HCT116 (cell line): ENCODE measurements around the gene DOHH. TPM values are rescaled to one million over a fixed set of nuclear protein-coding genes. Genes with fewer than 3 reads are reported as not detected.

Experiments used
- ATAC-seq: fragments of 200-7000 bp; cut with Tn5 transposase; 2 replicates; pipeline ENCODE4 v1.9.1; 2020; ENCODE audit warnings: mild to moderate bottlenecking, moderate library complexity
- BruUV-seq: library from RNA; stranded (reverse); fragments of 400-500 nt; replicated peaks from 2 replicates; lab custom pipeline; 2021; lab: Mats Ljungman, UMichigan
- CTCF ChIA-PET: fragments of 300-600 bp; sonication (Branson Sonifier 250); formaldehyde crosslinking; loops from one replicate; lab custom pipeline; 2021; ENCODE audit warnings: antibody characterized with exemption; lab: Charles Lee
- POLR2A ChIA-PET: fragments of 300-600, 350-600 bp; sonication (Branson Sonifier 250); formaldehyde crosslinking; loops from one replicate; lab custom pipeline; 2021; ENCODE audit warnings: antibody characterized with exemption; lab: Charles Lee
- RAD21 ChIA-PET, 2 experiments: fragments of 300-600 bp; sonication (Branson Sonifier 250); formaldehyde crosslinking; loops; one replicate each; lab custom pipeline; 2023; ENCODE audit warnings: low total read pairs in 2 of 2; ENCODE audit not compliant: uncharacterized antibody in 2 of 2, unreplicated experiment in 2 of 2, low non-redundant PET in 1 of 2; lab: Charles Lee
- DNase-seq: peaks from one replicate; pipeline ENCODE4 v3.0.0-alpha.2; 2010; ENCODE audit warnings: low read depth, low spot score
- H2AFZ ChIP-seq: fragments of 200-600 bp; shearing (Covaris generic), sonication (generic); 2 replicates; pipeline ENCODE4 v1.6.1; 2017; ENCODE audit warnings: low read depth, mixed run types, mixed read lengths, antibody characterized with exemption, low read length; ENCODE audit not compliant: poor library complexity, severe bottlenecking
- H3K27ac ChIP-seq: 2 replicates; pipeline ENCODE4 v1.5.1; 2012; ENCODE audit warnings: low read depth, low read length
- H3K27me3 ChIP-seq: fragments of 200-600 bp; sonication (generic); 2 replicates; pipeline ENCODE4 v1.6.1; 2016; ENCODE audit warnings: mixed run types, low read length, mixed read lengths; ENCODE audit not compliant: insufficient read depth
- H3K36me3 ChIP-seq, 2 experiments: fragments of 200-500 bp in 1 of 2; fragments of 200-600 bp in 1 of 2; sonication (Bioruptor generic) in 1 of 2; sonication (generic) in 1 of 2; 2 replicates each; pipeline versions ENCODE4 v1.5.1 to v1.6.1; 2014 to 2016; ENCODE audit warnings: low read length in 2 of 2, inconsistent platforms in 1 of 2, mixed read lengths in 1 of 2, mixed run types in 1 of 2; ENCODE audit not compliant: insufficient read depth in 2 of 2, control insufficient read depth in 1 of 2
- H3K4me1 ChIP-seq, 2 experiments: fragments of 200-600 bp in 1 of 2; sonication (generic) in 1 of 2; 2 replicates each; pipeline versions ENCODE4 v1.5.1 to v1.6.1; 2012 to 2017; ENCODE audit warnings: low read length in 2 of 2, inconsistent platforms in 1 of 2, mild to moderate bottlenecking in 1 of 2, mixed read lengths in 1 of 2, mixed run types in 1 of 2, moderate library complexity in 1 of 2; ENCODE audit not compliant: insufficient read depth in 2 of 2, control insufficient read depth in 1 of 2
- H3K4me2 ChIP-seq: fragments of 200-600 bp; sonication (generic); 2 replicates; pipeline ENCODE4 v1.6.1; 2017; ENCODE audit warnings: mixed run types, low read length, mixed read lengths
- H3K4me3 ChIP-seq, 2 experiments: fragments of 200-600 bp in 1 of 2; sonication (generic) in 1 of 2; replicated peaks in 1 of 2; 2 replicates each; pipeline ENCODE4 v1.5.1; 2011 to 2016; ENCODE audit warnings: low read length in 2 of 2, control low read depth in 1 of 2, low read depth in 1 of 2, mild to moderate bottlenecking in 1 of 2, mixed read lengths in 1 of 2, mixed run types in 1 of 2
- H3K79me2 ChIP-seq: fragments of 200-600 bp; sonication (generic); 2 replicates; pipeline ENCODE4 v1.6.1; 2017; ENCODE audit warnings: mild to moderate bottlenecking, mixed run types, low read length, moderate library complexity, mixed read lengths; ENCODE audit not compliant: insufficient read depth
- H3K9ac ChIP-seq: fragments of 200-600 bp; sonication (generic); 2 replicates; pipeline ENCODE4 v1.6.1; 2016; ENCODE audit warnings: low read length, mixed read lengths
- H3K9me2 ChIP-seq: fragments of 200-600 bp; sonication (generic), shearing (Covaris generic); 2 replicates; pipeline ENCODE4 v1.6.1; 2017; ENCODE audit warnings: mixed run types, mild to moderate bottlenecking, moderate library complexity; ENCODE audit not compliant: insufficient read depth
- H3K9me3 ChIP-seq, 2 experiments: fragments of 200-500 bp in 1 of 2; fragments of 200-600 bp in 1 of 2; sonication (Bioruptor generic) in 1 of 2; sonication (generic) in 1 of 2; 2 replicates each; pipeline ENCODE4 v1.6.1; 2014 to 2017; ENCODE audit warnings: low read length in 2 of 2, mixed read lengths in 2 of 2, inconsistent platforms in 1 of 2, low read depth in 1 of 2, mild to moderate bottlenecking in 1 of 2, mixed run types in 1 of 2, moderate library complexity in 1 of 2; ENCODE audit not compliant: control insufficient read depth in 1 of 2, insufficient read depth in 1 of 2
- H4K20me1 ChIP-seq: fragments of 200-600 bp; sonication (generic), shearing (Covaris generic); 2 replicates; pipeline ENCODE4 v1.6.1; 2017; ENCODE audit warnings: mixed run types, mild to moderate bottlenecking, moderate library complexity; ENCODE audit not compliant: insufficient read depth
- CEBPB ChIP-seq: IDR thresholded peaks from 2 replicates; pipeline ENCODE4 v1.6.1; 2012; ENCODE audit warnings: low read depth
- ELF1 ChIP-seq: IDR thresholded peaks from 2 replicates; pipeline ENCODE4 v1.6.1; 2012; ENCODE audit warnings: low read depth, borderline replicate concordance
- EZH2 ChIP-seq: fragments of 200-600 bp; sonication (generic); IDR thresholded peaks from 2 replicates; pipeline ENCODE4 v1.6.1; 2017; ENCODE audit warnings: antibody characterized with exemption, mixed run types
- EZH2phosphoT487 ChIP-seq: fragments of 200-600 bp; IDR thresholded peaks from 2 replicates; pipeline ENCODE4 v1.6.1; 2018; ENCODE audit warnings: antibody characterized with exemption, borderline replicate concordance
- JUND ChIP-seq: IDR thresholded peaks from 2 replicates; pipeline ENCODE4 v1.6.1; 2012
- MAX ChIP-seq: IDR thresholded peaks from 2 replicates; pipeline ENCODE4 v1.6.1; 2012
- POLR2AphosphoS5 ChIP-seq: IDR thresholded peaks from 2 replicates; pipeline ENCODE4 v1.6.1; 2011; ENCODE audit warnings: mild to moderate bottlenecking, low read depth, low read length, moderate library complexity
- RAD21 ChIP-seq: IDR thresholded peaks from 2 replicates; pipeline ENCODE4 v1.6.1; 2012; ENCODE audit warnings: low read depth, mild to moderate bottlenecking
- REST ChIP-seq: IDR thresholded peaks from 2 replicates; pipeline ENCODE4 v1.6.1; 2012; ENCODE audit warnings: low read depth
- SIN3A ChIP-seq: IDR thresholded peaks from 2 replicates; pipeline ENCODE4 v1.6.1; 2012; ENCODE audit warnings: low read depth
- SP1 ChIP-seq: IDR thresholded peaks from 2 replicates; pipeline ENCODE4 v1.6.1; 2012; ENCODE audit warnings: low read depth
- SRF ChIP-seq: IDR thresholded peaks from 2 replicates; pipeline ENCODE4 v1.6.1; 2012; ENCODE audit warnings: low read depth
- ZFX ChIP-seq: fragments of 450-650 bp; IDR thresholded peaks from 2 replicates; pipeline ENCODE4 v1.6.1; 2017
- intact Hi-C: fragments of 100-400 bp; cut with micrococcal nuclease; formaldehyde crosslinking; loops from 2 replicates; pipeline ENCODE4 v1.10.0; 2022
- total RNA-seq: library from RNA; stranded (reverse); gene quantifications from one replicate; pipeline ENCODE4 v1.2.1, GENCODE V29; 2021; ENCODE audit not compliant: unreplicated experiment

DOHH gene
- total RNA-seq, 1 experiment from 2014 or later, result 20.9 TPM

GRCh38 chr19:3511506-3512251 is 11.2 kb upstream of the DOHH start:
- no peaks in the 10 kb centered on the region for H4K20me1 ChIP-seq

More at GRCh38 chr19:3511506-3512251, 11.2 kb upstream of the DOHH start:
- Histone ChIP-seq H3K36me3 (peaks cover 2 to 12% of the 10 kb centered on the region in 2 experiments; a peak in 2 of 4 replicates), H2AFZ (no peak overlapping the region), H3K27me3 (no peaks in the 10 kb centered on the region), H3K9me2 (no peaks in the 10 kb centered on the region), H3K79me2 (peaks cover 97% of the 10 kb centered on the region), H3K27ac (no peak overlapping the region; the same call in 1 of the 2 replicates), H3K4me1 (peaks cover 20 to 30% of the 10 kb centered on the region in 2 experiments), H3K9ac (no peak overlapping the region), H3K4me2 (no peak overlapping the region), H3K4me3 (no peak overlapping the region), H3K9me3 (no peaks in the 10 kb centered on the region)
- ATAC-seq (no peak), DNase-seq (no peak)
- RAD21 ChIA-PET, result no interaction called here
- TF ChIP-seq CEBPB (no peak), EZH2phosphoT487 (no peak), SRF (no peak), POLR2AphosphoS5 (no peak), ELF1 (no peak), REST (no peak), SIN3A (no peak), SP1 (no peak), JUND (no peak), MAX (no peak), RAD21 (no peak), EZH2 (no peak), ZFX (no peak)
- CTCF ChIA-PET, result no interaction called here
- BruUV-seq, result no TSS peak
- POLR2A ChIA-PET, result no interaction called here
- intact Hi-C loops, result no loop called here
